ENCODE measurements around the gene SEMA6A. TPM values are rescaled to one million over a fixed set of nuclear protein-coding genes. Genes with fewer than 3 reads are reported as not detected.

SEMA6A gene
- polyA plus RNA-seq, 3 donors = 0.16 TPM; not detected in 2

GRCh38 chr5:116613445-116613844, 38.8 kb upstream of the SEMA6A start:
- Histone ChIP-seq H3K9me3 (replicated peaks in 1 of 2; ENCODE audit: control insufficient read depth in 1 of 2, insufficient read depth in 1 of 2, low read length in 2 of 2) (no peaks in the 10 kb centered on the region), H3K9ac (ENCODE audit: insufficient read depth, low read length, poor library complexity, severe bottlenecking) (no peak overlapping the region), H3K27ac (ENCODE audit: low read depth in 1 of 2, low read length in 2 of 2) (no peak overlapping the region), H3K79me2 (ENCODE audit: insufficient read depth, low read length) (no peaks in the 10 kb centered on the region), H2AFZ (ENCODE audit: insufficient read depth, low read depth, low read length, poor library complexity, severe bottlenecking) (no peak overlapping the region), H3K4me2 (replicated peaks; ENCODE audit: extremely low read depth, low read length, poor library complexity, severe bottlenecking) (no peak overlapping the region), H3K27me3 (ENCODE audit: control insufficient read depth in 2 of 2, insufficient read depth in 2 of 2, low read length in 2 of 2) (no peaks in the 10 kb centered on the region), H3K36me3 (replicated peaks in 1 of 2; ENCODE audit: control insufficient read depth in 1 of 2, insufficient read depth in 2 of 2, low read length in 2 of 2) (no peaks in the 10 kb centered on the region), H4K20me1 (ENCODE audit: insufficient read depth, low read length) (no peaks in the 10 kb centered on the region), H3K4me1 (ENCODE audit: control insufficient read depth in 1 of 2, insufficient read depth in 2 of 2, low read length in 2 of 2) (no peaks in the 10 kb centered on the region), H3K4me3 (replicated peaks in 1 of 3; ENCODE audit: low read depth in 2 of 3, low read length in 3 of 3) (no peak overlapping the region)
- WGBS (ENCODE audit: insufficient coverage) = no CpG with 5 or more reads among the region's 1 CpG
- Mint-ChIP-seq H3K27me3 (ENCODE audit: low read depth in 3 of 3) (peaks cover 0 to 2% (median 0%) of the 10 kb centered on the region in 3 donors), H3K27ac (no peak overlapping the region), H3K36me3 (no peaks in the 10 kb centered on the region), H3K9me3 (peaks cover 0 to 6% (median 2%) of the 10 kb centered on the region in 7 donors), H3K4me1 (no peaks in the 10 kb centered on the region), H3K4me3 (no peak overlapping the region)
- no peak for DNase-seq
- TF ChIP-seq CTCF (IDR thresholded peaks at IDR 0.05) = no peak
- intact Hi-C loops (cut with micrococcal nuclease) = no loop called here

- WGBS (ENCODE audit: insufficient coverage) = no CpG with 5 or more reads among the region's 5 CpGs
- H3K9ac ChIP-seq (ENCODE audit: insufficient read depth, low read length, poor library complexity, severe bottlenecking) = no peak overlapping the region
- intact Hi-C loops (cut with micrococcal nuclease) = no loop called here
- no peak overlapping the region for H3K27ac ChIP-seq (ENCODE audit: low read depth in 1 of 2, low read length in 2 of 2)
- no peaks in the 10 kb centered on the region for H3K79me2 ChIP-seq (ENCODE audit: insufficient read depth, low read length)
- no peaks in the 10 kb centered on the region for H4K20me1 ChIP-seq (ENCODE audit: insufficient read depth, low read length)
- H3K27ac Mint-ChIP-seq = no peak overlapping the region
- H3K36me3 ChIP-seq (replicated peaks in 1 of 2; ENCODE audit: control insufficient read depth in 1 of 2, insufficient read depth in 2 of 2, low read length in 2 of 2) = no peaks in the 10 kb centered on the region
- H3K36me3 Mint-ChIP-seq = no peaks in the 10 kb centered on the region
- H3K4me3 ChIP-seq (replicated peaks in 1 of 3; ENCODE audit: low read depth in 2 of 3, low read length in 3 of 3) = no peak overlapping the region
- no peaks in the 10 kb centered on the region for H3K27me3 ChIP-seq (ENCODE audit: control insufficient read depth in 2 of 2, insufficient read depth in 2 of 2, low read length in 2 of 2)
- peaks cover 0 to 4% of the 10 kb centered on the region in 2 donors for H3K9me3 ChIP-seq (replicated peaks in 1 of 2; ENCODE audit: control insufficient read depth in 1 of 2, insufficient read depth in 1 of 2, low read length in 2 of 2)
- H3K4me2 ChIP-seq (replicated peaks; ENCODE audit: extremely low read depth, low read length, poor library complexity, severe bottlenecking) = no peak overlapping the region
- H3K27me3 Mint-ChIP-seq (ENCODE audit: low read depth in 3 of 3) = peaks cover 0 to 2% (median 1%) of the 10 kb centered on the region in 3 donors
- DNase-seq = no peak
- H2AFZ ChIP-seq (ENCODE audit: insufficient read depth, low read depth, low read length, poor library complexity, severe bottlenecking) = no peak overlapping the region
- H3K4me3 Mint-ChIP-seq = no peak overlapping the region
- no peaks in the 10 kb centered on the region for H3K4me1 Mint-ChIP-seq
- no peaks in the 10 kb centered on the region for H3K4me1 ChIP-seq (ENCODE audit: control insufficient read depth in 1 of 2, insufficient read depth in 2 of 2, low read length in 2 of 2)
- H3K9me3 Mint-ChIP-seq = peaks cover 0 to 9% (median 2%) of the 10 kb centered on the region in 7 donors
- no peak for TF ChIP-seq CTCF (IDR thresholded peaks at IDR 0.05)
Measured at GRCh38 chr5:116612431-116612830, 37.8 kb upstream of the SEMA6A start.

All from CD14-positive monocyte (primary cell).